GM12874 (cell line): Measurements from ENCODE around the gene HMGCLL1.

Source experiments
- TF ChIP-seq, protein P1 (sequence below): IDR thresholded peaks from 2 replicates; pipeline ENCODE4 v1.5.1; 2011; ENCODE audit warnings: low read depth, mild to moderate bottlenecking, control low read depth, low read length, moderate library complexity; ENCODE audit not compliant: insufficient read depth

Gene HMGCLL1

DNA sequence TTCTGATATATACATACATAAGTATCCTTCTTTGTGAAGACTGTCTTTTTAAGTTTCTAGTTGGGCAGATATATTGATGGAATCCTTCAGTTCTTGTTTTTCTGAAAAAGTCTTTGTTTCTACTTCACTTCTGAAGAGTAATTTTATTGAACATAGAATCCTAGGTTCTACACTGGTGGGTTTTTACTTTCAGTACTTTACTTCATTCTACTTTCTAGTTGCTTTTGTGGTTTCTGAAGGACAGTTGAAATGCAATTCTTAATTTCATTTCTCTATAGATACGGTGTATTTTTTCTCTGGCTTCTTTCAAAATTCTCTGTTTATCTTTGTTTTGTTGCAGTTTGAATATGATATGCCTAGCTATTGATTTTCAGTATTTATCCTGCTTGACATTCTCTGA, 105.3 kb downstream of the HMGCLL1 start:
- TF ChIP-seq, protein P1, sequence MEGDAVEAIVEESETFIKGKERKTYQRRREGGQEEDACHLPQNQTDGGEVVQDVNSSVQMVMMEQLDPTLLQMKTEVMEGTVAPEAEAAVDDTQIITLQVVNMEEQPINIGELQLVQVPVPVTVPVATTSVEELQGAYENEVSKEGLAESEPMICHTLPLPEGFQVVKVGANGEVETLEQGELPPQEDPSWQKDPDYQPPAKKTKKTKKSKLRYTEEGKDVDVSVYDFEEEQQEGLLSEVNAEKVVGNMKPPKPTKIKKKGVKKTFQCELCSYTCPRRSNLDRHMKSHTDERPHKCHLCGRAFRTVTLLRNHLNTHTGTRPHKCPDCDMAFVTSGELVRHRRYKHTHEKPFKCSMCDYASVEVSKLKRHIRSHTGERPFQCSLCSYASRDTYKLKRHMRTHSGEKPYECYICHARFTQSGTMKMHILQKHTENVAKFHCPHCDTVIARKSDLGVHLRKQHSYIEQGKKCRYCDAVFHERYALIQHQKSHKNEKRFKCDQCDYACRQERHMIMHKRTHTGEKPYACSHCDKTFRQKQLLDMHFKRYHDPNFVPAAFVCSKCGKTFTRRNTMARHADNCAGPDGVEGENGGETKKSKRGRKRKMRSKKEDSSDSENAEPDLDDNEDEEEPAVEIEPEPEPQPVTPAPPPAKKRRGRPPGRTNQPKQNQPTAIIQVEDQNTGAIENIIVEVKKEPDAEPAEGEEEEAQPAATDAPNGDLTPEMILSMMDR = no peak

DNA sequence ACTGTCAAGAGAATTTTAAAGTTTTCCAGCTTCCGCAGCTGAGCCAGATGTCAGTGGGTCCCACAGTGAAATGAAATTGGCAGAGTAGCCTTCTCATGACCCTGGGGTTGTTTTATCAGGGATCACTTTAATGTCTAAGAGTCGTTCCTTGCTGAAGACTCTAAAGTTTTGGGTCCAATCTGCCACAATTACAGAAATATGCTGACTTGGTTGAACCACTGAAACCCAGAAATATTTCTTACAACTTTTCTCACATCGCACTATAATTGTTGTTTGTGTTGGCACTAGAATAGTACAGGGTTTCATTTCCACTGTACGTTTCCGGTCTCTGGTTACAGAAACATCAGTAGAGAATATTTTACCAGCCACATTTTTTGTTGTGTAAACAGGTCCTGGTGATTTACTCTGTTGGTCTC, 109.0 kb downstream of the HMGCLL1 start:
- TF ChIP-seq, protein P1 = no peak

DNA sequence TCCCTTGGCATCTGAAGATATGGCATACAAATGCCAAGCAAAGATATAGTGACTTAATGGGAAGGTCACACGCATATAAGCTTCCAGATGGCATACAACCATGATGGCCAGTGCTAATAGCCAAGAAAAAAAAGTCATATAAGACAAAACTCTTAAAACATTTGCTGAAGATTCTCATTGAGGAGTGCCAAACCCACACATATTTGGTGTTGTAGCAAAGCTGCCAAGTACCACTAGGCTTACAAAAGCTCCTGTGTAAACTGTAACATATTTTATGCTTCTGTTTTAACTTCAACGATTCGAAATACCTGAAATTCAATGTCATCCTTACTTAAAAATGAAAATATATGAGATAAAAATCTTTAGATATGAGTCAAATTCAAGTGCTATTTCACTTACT, 123.0 kb downstream of the HMGCLL1 start:
- TF ChIP-seq, protein P1 = no peak

DNA sequence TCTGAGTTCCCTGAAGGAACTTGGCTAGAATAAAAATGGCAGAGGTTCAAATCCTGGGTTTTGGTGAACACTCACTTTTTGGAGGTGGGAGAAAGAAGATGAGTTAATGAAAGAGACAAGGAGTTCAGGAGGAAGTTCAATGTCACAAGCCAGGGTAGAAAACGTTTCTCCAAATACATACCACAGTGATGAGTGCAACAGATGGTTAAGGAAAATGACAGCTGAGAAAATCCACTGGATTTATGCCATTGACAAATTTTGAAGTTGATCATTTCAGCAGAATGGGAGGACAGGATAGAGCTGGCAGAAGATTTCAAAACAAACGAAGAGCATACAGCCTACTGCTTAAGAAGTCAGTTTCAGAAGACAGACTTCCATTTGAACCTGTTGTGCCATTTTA, 129.0 kb downstream of the HMGCLL1 start:
- TF ChIP-seq, protein P1 = no peak

DNA sequence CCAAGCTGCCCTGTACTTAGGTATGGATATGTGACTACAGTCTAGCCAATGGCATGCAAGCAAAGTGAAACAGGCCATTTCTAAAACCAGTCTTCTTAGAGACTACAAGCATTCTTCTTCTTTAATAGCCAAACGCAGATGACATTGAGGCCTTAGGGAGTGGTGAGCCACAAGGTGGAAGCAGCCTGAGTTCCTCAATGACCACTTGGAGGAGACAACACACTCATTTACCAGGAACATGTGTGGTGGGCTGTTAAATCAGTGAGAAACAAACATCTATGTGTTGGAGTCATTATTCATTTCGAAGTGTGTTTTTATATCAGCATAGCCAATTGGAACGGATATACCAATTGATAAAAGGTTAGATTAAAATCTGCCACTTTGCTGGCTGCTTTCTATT, 129.8 kb downstream of the HMGCLL1 start:
- TF ChIP-seq, protein P1 = no peak

DNA sequence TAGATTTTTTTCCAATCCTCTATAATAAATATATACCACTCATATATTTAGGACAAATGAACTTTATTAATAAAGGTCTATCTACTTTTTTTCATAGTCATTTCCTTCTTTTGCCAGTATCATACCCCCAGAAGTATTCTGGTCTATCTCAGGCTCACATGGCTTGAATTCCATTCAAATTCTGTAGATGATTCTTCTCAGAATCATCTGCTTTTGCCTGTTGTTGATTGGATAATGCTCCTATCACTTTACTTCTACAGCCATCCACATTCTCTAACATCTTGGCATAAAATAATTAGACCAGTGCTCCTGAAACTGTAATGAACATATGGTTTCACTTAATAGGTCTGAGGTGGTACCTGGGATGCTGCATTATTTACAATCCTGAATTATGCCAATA, 130.5 kb downstream of the HMGCLL1 start:
- TF ChIP-seq, protein P1 = no peak

DNA sequence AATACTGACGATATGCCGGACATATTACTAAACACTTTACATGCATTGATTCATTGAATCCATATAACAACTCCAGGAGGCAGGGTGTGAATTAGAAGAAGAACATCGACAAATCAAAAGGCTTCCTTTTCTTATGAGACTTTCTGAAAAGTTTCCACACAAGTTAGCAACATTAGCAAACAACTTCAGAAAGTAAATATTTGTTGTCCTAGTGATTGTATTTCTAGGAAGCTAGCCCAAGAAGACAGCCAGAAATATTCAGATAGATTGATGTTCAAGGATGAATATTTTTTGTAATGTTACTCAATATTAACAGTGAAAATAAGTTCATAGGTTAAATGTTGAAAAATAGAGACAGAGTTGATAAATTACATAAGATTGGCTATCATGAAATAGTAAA, 131.1 kb downstream of the HMGCLL1 start:
- TF ChIP-seq, protein P1 = no peak
